Measurements from ENCODE around the gene KL.

The KL gene

GRCh38 chr13:33040090-33040489 is 23.9 kb downstream of the KL start:
- DNase-seq, result no peak

GRCh38 chr13:33045851-33046592 is 29.8 kb downstream of the KL start:
- no peak for DNase-seq

- no peak for DNase-seq
Measured at GRCh38 chr13:33050161-33050560, 33.9 kb downstream of the KL start.

GRCh38 chr13:33051632-33052031 is 35.4 kb downstream of the KL start:
- DNase-seq, result no peak

GRCh38 chr13:33052506-33053280 is 36.5 kb downstream of the KL start:
- DNase-seq, result no peak

- no peak for DNase-seq
Measured at GRCh38 chr13:33053397-33054066, 37.3 kb downstream of the KL start.

- DNase-seq, result no peak
Measured at GRCh38 chr13:33057019-33057780, 41.0 kb downstream of the KL start.

GRCh38 chr13:33058776-33059327 is 42.6 kb downstream of the KL start:
- DNase-seq, result no peak

GRCh38 chr13:33060815-33061214 is 44.6 kb downstream of the KL start:
- DNase-seq, result no peak

- no peak for DNase-seq
Measured at GRCh38 chr13:33066329-33066728, 50.1 kb downstream of the KL start.

- DNase-seq, result no peak
Measured at GRCh38 chr13:33069365-33069764, 53.1 kb downstream of the KL start.

GRCh38 chr13:33070713-33071112 is 54.5 kb downstream of the KL start:
- no peak for DNase-seq

- DNase-seq, result no peak
Measured at GRCh38 chr13:33072282-33072681, 56.1 kb downstream of the KL start.

- no peak for DNase-seq
Measured at GRCh38 chr13:33072759-33073158, 56.5 kb downstream of the KL start.

GRCh38 chr13:33073338-33073737 is 57.1 kb downstream of the KL start:
- DNase-seq, result no peak

GRCh38 chr13:33076001-33076992 is 60.1 kb downstream of the KL start:
- DNase-seq, result no peak

GRCh38 chr13:33078263-33078662 is 62.0 kb downstream of the KL start:
- no peak for DNase-seq

- no peak for DNase-seq
Measured at GRCh38 chr13:33079960-33080359, 63.7 kb downstream of the KL start.

GRCh38 chr13:33080972-33081590 is 64.9 kb downstream of the KL start:
- DNase-seq, result no peak

GRCh38 chr13:33081666-33082065 is 65.4 kb downstream of the KL start:
- DNase-seq, result no peak

- no peak for DNase-seq
Measured at GRCh38 chr13:33083054-33083453, 66.8 kb downstream of the KL start.
